Lung (tissue), 12 donors: ENCODE measurements around the gene TRPM2. TPM values are rescaled to one million over a fixed set of nuclear protein-coding genes. Genes with fewer than 3 reads are reported as not detected.

Source experiments
- ATAC-seq: fragments of 200-7000 bp; cut with Tn5 transposase; one replicate; pipeline ENCODE4 v1.9.1; 2020; ENCODE audit warnings: moderate number of reproducible peaks; ENCODE audit not compliant: insufficient read depth, low FRiP score
- DNase-seq, 3 donors: peaks; one replicate each; pipeline ENCODE4 v3.0.0-alpha.2; 2013 to 2017
- H3K27ac ChIP-seq, 2 donors: one replicate each; pipeline ENCODE4 v1.5.1; 2013; ENCODE audit warnings: mild to moderate bottlenecking in 2 of 2, moderate library complexity in 2 of 2, control low read depth in 1 of 2, inconsistent platforms in 1 of 2, low read depth in 1 of 2, low read length in 1 of 2
- H3K27me3 ChIP-seq, 3 donors: one replicate each; pipeline ENCODE4 v1.5.1; 2013; ENCODE audit warnings: low read length in 2 of 3; ENCODE audit not compliant: control insufficient read depth in 3 of 3, insufficient read depth in 3 of 3
- H3K36me3 ChIP-seq, 4 donors: one replicate each; pipeline ENCODE4 v1.5.1; 2013; ENCODE audit warnings: low read length in 4 of 4, mild to moderate bottlenecking in 1 of 4, moderate library complexity in 1 of 4; ENCODE audit not compliant: control insufficient read depth in 4 of 4, insufficient read depth in 4 of 4
- H3K4me1 ChIP-seq, 5 donors: one replicate each; pipeline ENCODE4 v1.5.1; 2013; ENCODE audit warnings: low read length in 5 of 5, mild to moderate bottlenecking in 2 of 5, moderate library complexity in 1 of 5; ENCODE audit not compliant: control insufficient read depth in 5 of 5, insufficient read depth in 5 of 5
- H3K4me3 ChIP-seq: one replicate; pipeline ENCODE4 v1.5.1; 2013; ENCODE audit warnings: mild to moderate bottlenecking, control low read depth, moderate library complexity
- H3K9ac ChIP-seq, 2 donors: one replicate each; pipeline ENCODE4 v1.5.1; 2013; ENCODE audit warnings: low read length in 2 of 2, control low read depth in 1 of 2; ENCODE audit not compliant: insufficient read depth in 1 of 2
- H3K9me3 ChIP-seq, 4 donors: one replicate each; pipeline ENCODE4 v1.5.1; 2013; ENCODE audit warnings: low read length in 3 of 4, mild to moderate bottlenecking in 1 of 4, moderate library complexity in 1 of 4; ENCODE audit not compliant: control insufficient read depth in 4 of 4, insufficient read depth in 3 of 4
- CTCF ChIP-seq: IDR thresholded peaks from 2 replicates; pipeline ENCODE4 v1.5.1; 2012; ENCODE audit warnings: mild to moderate bottlenecking; ENCODE audit errors: control extremely low read depth, extremely low read depth
- WGBS, 2 donors: extraction: QIAGEN DNeasy Blood & Tissue Kit; methylation state at CpG; one replicate each; pipeline ENCODE4 v1.1.7; 2013; 5-methylcytosine and 5-hydroxymethylcytosine counted together
- polyA plus RNA-seq, 2 donors: library from polyadenylated mRNA; stranded (reverse); fragments of 200-250 nt; gene quantifications; one replicate each; pipeline ENCODE4 v1.2.1, GENCODE V29; 2013
- total RNA-seq, 2 donors: library from RNA; depleted of rRNA in 1 of 2; stranded (reverse); fragments of >200 nt in 1 of 2; gene quantifications; one replicate each; pipeline ENCODE4 v1.2.1, GENCODE V29; 2014 to 2021
- donor health status: control.
- donor health status: control.
- donor health status: Bipolar disorder and iron deficiency.
- donor health status: healthy.
- donor health status: DM: yes; HTN: yes; CAD: no.

TRPM2 gene
- total and polyA plus RNA-seq, 4 donors = 5.9 to 26.2 (median 10.3) TPM

- WGBS, 2 donors = 93 to 94% methylated on average over 22 of the region's 22 CpGs
Observed at GRCh38 chr21:44312089-44312488, 41.3 kb upstream of the TRPM2 start.

GRCh38 chr21:44312716-44313115, 40.7 kb upstream of the TRPM2 start:
- ATAC-seq = no peak
- no peak for TF ChIP-seq CTCF
- Histone ChIP-seq H3K27me3 (no peaks in the 10 kb centered on the region), H3K4me1 (peaks cover 0 to 15% (median 5%) of the 10 kb centered on the region in 5 donors), H3K9me3 (peaks cover 0 to 3% (median 0%) of the 10 kb centered on the region in 4 donors), H3K27ac (no peak overlapping the region), H3K9ac (no peak overlapping the region), H3K4me3 (no peak overlapping the region), H3K36me3 (peaks cover 3 to 77% (median 21%) of the 10 kb centered on the region in 4 donors)
- WGBS, 2 donors = 96% methylated on average over 19 of the region's 19 CpGs
- no peak for DNase-seq

More at GRCh38 chr21:44312089-44312488, 41.3 kb upstream of the TRPM2 start:
- TF ChIP-seq CTCF = no peak
- ATAC-seq = no peak
- Histone ChIP-seq H3K4me1 (peaks cover 0 to 14% (median 5%) of the 10 kb centered on the region in 5 donors), H3K9ac (no peak overlapping the region), H3K9me3 (peaks cover 0 to 3% (median 0%) of the 10 kb centered on the region in 4 donors), H3K27ac (no peak overlapping the region), H3K4me3 (no peak overlapping the region), H3K27me3 (no peaks in the 10 kb centered on the region), H3K36me3 (peaks cover 2 to 76% (median 21%) of the 10 kb centered on the region in 4 donors)
- no peak for DNase-seq

- H3K4me3 ChIP-seq = no peak overlapping the region
- H3K36me3 ChIP-seq = peaks cover 3 to 80% (median 25%) of the 10 kb centered on the region in 4 donors
- peaks cover 0 to 15% (median 5%) of the 10 kb centered on the region in 5 donors for H3K4me1 ChIP-seq
- ATAC-seq (no peak), DNase-seq (no peak)
- no peaks in the 10 kb centered on the region for H3K27me3 ChIP-seq
- WGBS, 2 donors = 94 to 97% methylated on average over 13 of the region's 13 CpGs
- H3K9ac ChIP-seq = no peak overlapping the region
- no peak overlapping the region for H3K27ac ChIP-seq
- peaks cover 0 to 3% (median 0%) of the 10 kb centered on the region in 4 donors for H3K9me3 ChIP-seq
- TF ChIP-seq CTCF = no peak
Observed at GRCh38 chr21:44313451-44313850, 40.0 kb upstream of the TRPM2 start.

GRCh38 chr21:44314128-44314527, 39.3 kb upstream of the TRPM2 start:
- no peak overlapping the region for H3K4me3 ChIP-seq
- H3K27me3 ChIP-seq = no peaks in the 10 kb centered on the region
- peaks cover 0 to 3% (median 0%) of the 10 kb centered on the region in 4 donors for H3K9me3 ChIP-seq
- H3K9ac ChIP-seq = no peak overlapping the region
- peaks cover 3 to 86% (median 25%) of the 10 kb centered on the region in 4 donors for H3K36me3 ChIP-seq
- DNase-seq (no peak), ATAC-seq (no peak)
- no peak for TF ChIP-seq CTCF
- 90 to 93% methylated on average over 15 of the region's 15 CpGs for WGBS, 2 donors
- no peak overlapping the region for H3K27ac ChIP-seq
- H3K4me1 ChIP-seq = peaks cover 0 to 15% (median 5%) of the 10 kb centered on the region in 5 donors
